Measurements from ENCODE around the gene HNMT. TPM values are rescaled to one million over a fixed set of nuclear protein-coding genes. Genes with fewer than 3 reads are reported as not detected.
A peak's percentile ranks its signal among the peaks of the same experiment; 100 is the strongest.
"Not testable (repeated sequence)": the region's sequence is repeated elsewhere in the genome, so short reads cannot be mapped to it uniquely, and the experiment has no call there.

HNMT gene
- total RNA-seq, 1 donor from 2014 or later = 103 TPM

GRCh38 chr2:137946227-137946626, 18.0 kb upstream of the HNMT start:
- DNase-seq (ENCODE audit: low read depth) = no peak

GRCh38 chr2:137947032-137947727, 17.1 kb upstream of the HNMT start:
- peak; percentile 56 for DNase-seq (ENCODE audit: low read depth)

- DNase-seq (ENCODE audit: low read depth) = peak; percentile 76
Observed at GRCh38 chr2:137947728-137948336, 16.4 kb upstream of the HNMT start.

- no peak for DNase-seq (ENCODE audit: low read depth)
Observed at GRCh38 chr2:137948894-137949293, 15.4 kb upstream of the HNMT start.

- DNase-seq (ENCODE audit: low read depth) = no peak
Observed at GRCh38 chr2:137950238-137950637, 14.0 kb upstream of the HNMT start.

- peak; percentile 87 for DNase-seq (ENCODE audit: low read depth)
Observed at GRCh38 chr2:137951586-137951985, 12.7 kb upstream of the HNMT start.

- DNase-seq (ENCODE audit: low read depth) = peak; percentile 76
Observed at GRCh38 chr2:137952586-137953129, 11.6 kb upstream of the HNMT start.

- no peak for DNase-seq (ENCODE audit: low read depth)
Observed at GRCh38 chr2:137955536-137955935, 8.7 kb upstream of the HNMT start.

- DNase-seq (ENCODE audit: low read depth) = peak; percentile 89
Observed at GRCh38 chr2:137957033-137957432, 7.2 kb upstream of the HNMT start.

- DNase-seq (ENCODE audit: low read depth) = no peak
Observed at GRCh38 chr2:137959166-137959565, 5.1 kb upstream of the HNMT start.

- no peak for DNase-seq (ENCODE audit: low read depth)
Observed at GRCh38 chr2:137960223-137960622, 4.0 kb upstream of the HNMT start.

- DNase-seq (ENCODE audit: low read depth) = no peak
Observed at GRCh38 chr2:137961602-137962001, 2.7 kb upstream of the HNMT start.

- DNase-seq (ENCODE audit: low read depth) = no peak
Observed at GRCh38 chr2:137963535-137964065, 673 bp upstream of the HNMT start.

- DNase-seq (ENCODE audit: low read depth) = no peak
Observed at GRCh38 chr2:137964859-137965459, 686 bp downstream of the HNMT start.

- DNase-seq (ENCODE audit: low read depth) = no peak
Observed at GRCh38 chr2:137966043-137966442, 1.8 kb downstream of the HNMT start.

GRCh38 chr2:137967042-137967441, 2.8 kb downstream of the HNMT start:
- no peak for DNase-seq (ENCODE audit: low read depth)

- peak; percentile 31 for DNase-seq (ENCODE audit: low read depth)
Observed at GRCh38 chr2:137968477-137969417, 4.5 kb downstream of the HNMT start.

GRCh38 chr2:137969418-137969765, 5.1 kb downstream of the HNMT start:
- DNase-seq (ENCODE audit: low read depth) = peak; percentile 43

GRCh38 chr2:137969876-137970275, 5.6 kb downstream of the HNMT start:
- no peak for DNase-seq (ENCODE audit: low read depth)

GRCh38 chr2:137971259-137971658, 7.0 kb downstream of the HNMT start:
- not testable (repeated sequence) for DNase-seq (ENCODE audit: low read depth)

GRCh38 chr2:137973280-137973679, 9.0 kb downstream of the HNMT start:
- DNase-seq (ENCODE audit: low read depth) = no peak

All from renal cortical epithelial cell (primary cell).